ENCODE measurements around the gene NKX2-1. TPM values are rescaled to one million over a fixed set of nuclear protein-coding genes. Genes with fewer than 3 reads are reported as not detected.
A peak's percentile ranks its signal among the peaks of the same experiment; 100 is the strongest.

The NKX2-1 gene
- total and polyA plus RNA-seq, 4 donors: 53.4 to 236 (median 170) TPM

- DNase-seq: peak in 1 of 3 donors; percentile 32
- H3K4me3 ChIP-seq: peak overlapping the region; percentile 7
These were observed 7.9 kb downstream of the NKX2-1 start for GRCh38 chr14:36511981-36512584.

DNA sequence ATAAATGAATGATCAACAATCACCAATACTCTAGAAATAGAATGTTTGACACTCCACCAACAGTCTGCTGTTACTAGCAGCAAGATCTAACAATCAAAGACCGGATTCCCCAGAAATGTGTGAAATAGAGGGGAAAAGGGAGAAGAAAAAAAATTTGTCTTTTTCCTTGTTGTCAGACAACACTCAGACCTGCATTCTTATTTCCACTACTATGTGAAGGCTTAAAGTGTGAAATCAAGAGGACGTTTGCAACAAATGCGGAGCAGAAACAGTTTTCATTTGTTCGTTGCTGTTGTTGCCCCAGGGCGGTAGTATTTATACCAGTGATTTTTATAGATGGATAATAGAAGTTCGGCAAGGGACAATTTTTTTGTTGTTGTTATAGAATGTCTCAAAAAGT is 9.2 kb downstream of the NKX2-1 start:
- Histone ChIP-seq H3K27me3 (ENCODE audit: control insufficient read depth in 3 of 3, insufficient read depth in 3 of 3, low read length in 2 of 3) (peaks cover 8 to 90% (median 87%) of the 10 kb centered on the region in 3 donors), H3K9ac (ENCODE audit: insufficient read depth in 1 of 2, low read length in 2 of 2) (peak overlapping the region; percentile 75 to 88), H3K27ac (ENCODE audit: low read depth in 1 of 2, low read length in 1 of 2) (peak overlapping the region in 1 of 2 donors; percentile 91), H3K4me3 (peak overlapping the region; percentile 47), H3K36me3 (ENCODE audit: control insufficient read depth in 4 of 4, insufficient read depth in 4 of 4, low read length in 4 of 4) (no peaks in the 10 kb centered on the region), H3K9me3 (ENCODE audit: control insufficient read depth in 4 of 4, insufficient read depth in 3 of 4, low read length in 3 of 4) (peaks cover 0 to 9% (median 0%) of the 10 kb centered on the region in 4 donors), H3K4me1 (ENCODE audit: control insufficient read depth in 5 of 5, insufficient read depth in 5 of 5, low read length in 5 of 5) (no peaks in the 10 kb centered on the region)
- WGBS, 2 donors: 6 to 12% methylated on average over 6 of the region's 6 CpGs
- TF ChIP-seq, protein P1, sequence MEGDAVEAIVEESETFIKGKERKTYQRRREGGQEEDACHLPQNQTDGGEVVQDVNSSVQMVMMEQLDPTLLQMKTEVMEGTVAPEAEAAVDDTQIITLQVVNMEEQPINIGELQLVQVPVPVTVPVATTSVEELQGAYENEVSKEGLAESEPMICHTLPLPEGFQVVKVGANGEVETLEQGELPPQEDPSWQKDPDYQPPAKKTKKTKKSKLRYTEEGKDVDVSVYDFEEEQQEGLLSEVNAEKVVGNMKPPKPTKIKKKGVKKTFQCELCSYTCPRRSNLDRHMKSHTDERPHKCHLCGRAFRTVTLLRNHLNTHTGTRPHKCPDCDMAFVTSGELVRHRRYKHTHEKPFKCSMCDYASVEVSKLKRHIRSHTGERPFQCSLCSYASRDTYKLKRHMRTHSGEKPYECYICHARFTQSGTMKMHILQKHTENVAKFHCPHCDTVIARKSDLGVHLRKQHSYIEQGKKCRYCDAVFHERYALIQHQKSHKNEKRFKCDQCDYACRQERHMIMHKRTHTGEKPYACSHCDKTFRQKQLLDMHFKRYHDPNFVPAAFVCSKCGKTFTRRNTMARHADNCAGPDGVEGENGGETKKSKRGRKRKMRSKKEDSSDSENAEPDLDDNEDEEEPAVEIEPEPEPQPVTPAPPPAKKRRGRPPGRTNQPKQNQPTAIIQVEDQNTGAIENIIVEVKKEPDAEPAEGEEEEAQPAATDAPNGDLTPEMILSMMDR (IDR thresholded peaks at IDR 0.05; ENCODE audit: control extremely low read depth, extremely low read depth): no peak
- DNase-seq: no peak
- no peak for ATAC-seq (ENCODE audit: insufficient read depth, low FRiP score)

More at GRCh38 chr14:36511981-36512584, 7.9 kb downstream of the NKX2-1 start:
- no peaks in the 10 kb centered on the region for H3K36me3 ChIP-seq (ENCODE audit: control insufficient read depth in 4 of 4, insufficient read depth in 4 of 4, low read length in 4 of 4)
- peaks cover 11 to 88% (median 83%) of the 10 kb centered on the region in 3 donors for H3K27me3 ChIP-seq (ENCODE audit: control insufficient read depth in 3 of 3, insufficient read depth in 3 of 3, low read length in 2 of 3)
- ATAC-seq (ENCODE audit: insufficient read depth, low FRiP score): no peak
- no peaks in the 10 kb centered on the region for H3K4me1 ChIP-seq (ENCODE audit: control insufficient read depth in 5 of 5, insufficient read depth in 5 of 5, low read length in 5 of 5)
- 6% methylated on average over 7 of the region's 7 CpGs for WGBS, 2 donors
- TF ChIP-seq, protein P1 (IDR thresholded peaks at IDR 0.05; ENCODE audit: control extremely low read depth, extremely low read depth): no peak
- H3K27ac ChIP-seq (ENCODE audit: low read depth in 1 of 2, low read length in 1 of 2): peak overlapping the region in 1 of 2 donors; percentile 89
- peaks cover 0 to 9% (median 0%) of the 10 kb centered on the region in 4 donors for H3K9me3 ChIP-seq (ENCODE audit: control insufficient read depth in 4 of 4, insufficient read depth in 3 of 4, low read length in 3 of 4)
- H3K9ac ChIP-seq (ENCODE audit: insufficient read depth in 1 of 2, low read length in 2 of 2): peak overlapping the region; percentile 88 to 89

- H3K9me3 ChIP-seq (ENCODE audit: control insufficient read depth in 4 of 4, insufficient read depth in 3 of 4, low read length in 3 of 4): peaks cover 0 to 13% (median 0%) of the 10 kb centered on the region in 4 donors
- WGBS, 2 donors: 3 to 4% methylated on average over 20 of the region's 20 CpGs
- ATAC-seq (ENCODE audit: insufficient read depth, low FRiP score) (no peak), DNase-seq (peak; percentile 40 to 46 (median 44))
- H3K4me1 ChIP-seq (ENCODE audit: control insufficient read depth in 5 of 5, insufficient read depth in 5 of 5, low read length in 5 of 5): peaks cover 0 to 1% (median 0%) of the 10 kb centered on the region in 5 donors
- no peaks in the 10 kb centered on the region for H3K36me3 ChIP-seq (ENCODE audit: control insufficient read depth in 4 of 4, insufficient read depth in 4 of 4, low read length in 4 of 4)
- peak overlapping the region; percentile 47 for H3K4me3 ChIP-seq
- peak overlapping the region in 1 of 2 donors; percentile 91 for H3K27ac ChIP-seq (ENCODE audit: low read depth in 1 of 2, low read length in 1 of 2)
- H3K9ac ChIP-seq (ENCODE audit: insufficient read depth in 1 of 2, low read length in 2 of 2): peak overlapping the region; percentile 75 to 88
- H3K27me3 ChIP-seq (ENCODE audit: control insufficient read depth in 3 of 3, insufficient read depth in 3 of 3, low read length in 2 of 3): peaks cover 8 to 87% (median 86%) of the 10 kb centered on the region in 3 donors
- TF ChIP-seq, protein P1 (IDR thresholded peaks at IDR 0.05; ENCODE audit: control extremely low read depth, extremely low read depth): no peak
These were observed 9.8 kb downstream of the NKX2-1 start for GRCh38 chr14:36510078-36510799.

Data from lung (tissue), 12 donors.